T47D (cell line): ENCODE measurements around the gene ZBTB7C.

Experiments
- DNase-seq, 2 experiments: peaks; one replicate each; pipeline versions ENCODE4 v3.0.0 to v3.0.0-alpha.2; 2011 to 2012; ENCODE audit warnings: low read depth in 1 of 2, low spot score in 1 of 2
- JUND ChIP-seq: IDR thresholded peaks from 2 replicates; pipeline ENCODE4 v1.6.1; 2012; ENCODE audit warnings: low read depth
- in situ Hi-C: cut with HindIII; loops from 2 replicates; pipeline ENCODE4 v1.10.0; 2016; ENCODE audit warnings: low sequenced_read_pairs, low pct_unique_long_range_greater_than_20kb

ZBTB7C gene

GRCh38 chr18:48020337-48021250 lies 388.6 kb downstream of the ZBTB7C start:
- no peak for DNase-seq
- in situ Hi-C loops = no loop called here
- no peak for TF ChIP-seq JUND

- in situ Hi-C loops = no loop called here
- no peak for TF ChIP-seq JUND
- DNase-seq = no peak
These were observed 389.4 kb downstream of the ZBTB7C start for GRCh38 chr18:48019557-48020325.

GRCh38 chr18:48018851-48019250 lies 390.3 kb downstream of the ZBTB7C start:
- no peak for TF ChIP-seq JUND
- no peak for DNase-seq

GRCh38 chr18:48017635-48018034 lies 391.5 kb downstream of the ZBTB7C start:
- TF ChIP-seq JUND = no peak
- in situ Hi-C loops = no loop called here
- DNase-seq = no peak

More at GRCh38 chr18:48018851-48019250, 390.3 kb downstream of the ZBTB7C start:
- in situ Hi-C loops = no loop called here

GRCh38 chr18:48013162-48013561 lies 396.0 kb downstream of the ZBTB7C start:
- DNase-seq = no peak
- in situ Hi-C loops = no loop called here
- no peak for TF ChIP-seq JUND

- in situ Hi-C loops = no loop called here
- no peak for TF ChIP-seq JUND
- DNase-seq = no peak
These were observed 397.2 kb downstream of the ZBTB7C start for GRCh38 chr18:48011926-48012465.

- DNase-seq = no peak
- in situ Hi-C loops = no loop called here
- TF ChIP-seq JUND = no peak
These were observed 398.9 kb downstream of the ZBTB7C start for GRCh38 chr18:48010264-48010663.

- in situ Hi-C loops = no loop called here
- TF ChIP-seq JUND = no peak
- DNase-seq = no peak
These were observed 400.0 kb downstream of the ZBTB7C start for GRCh38 chr18:48009116-48009745.

- in situ Hi-C loops = no loop called here
- DNase-seq = peak; percentile 77 to 80
- no peak for TF ChIP-seq JUND
These were observed 401.1 kb downstream of the ZBTB7C start for GRCh38 chr18:48007955-48008701.

- in situ Hi-C loops = no loop called here
- TF ChIP-seq JUND = no peak
- DNase-seq = no peak
These were observed 401.8 kb downstream of the ZBTB7C start for GRCh38 chr18:48007381-48007780.

- DNase-seq = no peak
- TF ChIP-seq JUND = no peak
- in situ Hi-C loops = no loop called here
These were observed 402.6 kb downstream of the ZBTB7C start for GRCh38 chr18:48006415-48007175.

GRCh38 chr18:48004577-48004976 lies 404.6 kb downstream of the ZBTB7C start:
- in situ Hi-C loops = no loop called here
- no peak for TF ChIP-seq JUND
- DNase-seq = no peak
